ENCODE data around the gene CDK5RAP2. TPM values are rescaled to one million over a fixed set of nuclear protein-coding genes. Genes with fewer than 3 reads are reported as not detected.
A peak's percentile ranks its signal among the peaks of the same experiment; 100 is the strongest.
"Not testable (repeated sequence)": the region's sequence is repeated elsewhere in the genome, so short reads cannot be mapped to it uniquely, and the experiment has no call there.

The CDK5RAP2 gene
- total RNA-seq, 1 experiment from 2014 or later: 50.0 TPM

DNA sequence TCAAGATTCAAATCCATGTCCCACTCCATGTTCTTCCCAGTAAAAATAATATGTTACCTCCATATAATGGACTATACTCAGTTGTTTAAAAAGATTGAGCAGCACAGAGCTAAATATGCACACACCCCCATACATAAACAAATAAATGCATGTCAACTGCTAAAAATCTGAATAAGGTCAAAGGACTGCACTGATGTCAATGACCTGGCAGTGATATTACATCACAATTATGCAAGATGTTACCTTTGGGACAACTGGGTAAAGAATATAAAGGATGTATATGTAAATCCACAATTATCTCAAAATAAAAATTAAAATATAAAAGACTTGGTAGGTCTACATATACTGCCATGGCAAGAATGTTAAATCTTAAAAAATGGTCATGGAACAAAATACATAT is 57.9 kb downstream of the CDK5RAP2 start:
- Mint-ChIP-seq H3K27me3 (ENCODE audit: insufficient read depth, unreplicated experiment) (no peaks in the 10 kb centered on the region), H3K9me3 (ENCODE audit: unreplicated experiment) (no peaks in the 10 kb centered on the region), H3K4me1 (ENCODE audit: insufficient read depth, unreplicated experiment) (no peaks in the 10 kb centered on the region), H3K36me3 (ENCODE audit: insufficient read depth, unreplicated experiment) (peaks cover 77% of the 10 kb centered on the region), H3K4me3 (ENCODE audit: unreplicated experiment) (no peak overlapping the region), H3K27ac (ENCODE audit: low read depth, unreplicated experiment) (no peak overlapping the region)
- TF ChIP-seq, protein P1, sequence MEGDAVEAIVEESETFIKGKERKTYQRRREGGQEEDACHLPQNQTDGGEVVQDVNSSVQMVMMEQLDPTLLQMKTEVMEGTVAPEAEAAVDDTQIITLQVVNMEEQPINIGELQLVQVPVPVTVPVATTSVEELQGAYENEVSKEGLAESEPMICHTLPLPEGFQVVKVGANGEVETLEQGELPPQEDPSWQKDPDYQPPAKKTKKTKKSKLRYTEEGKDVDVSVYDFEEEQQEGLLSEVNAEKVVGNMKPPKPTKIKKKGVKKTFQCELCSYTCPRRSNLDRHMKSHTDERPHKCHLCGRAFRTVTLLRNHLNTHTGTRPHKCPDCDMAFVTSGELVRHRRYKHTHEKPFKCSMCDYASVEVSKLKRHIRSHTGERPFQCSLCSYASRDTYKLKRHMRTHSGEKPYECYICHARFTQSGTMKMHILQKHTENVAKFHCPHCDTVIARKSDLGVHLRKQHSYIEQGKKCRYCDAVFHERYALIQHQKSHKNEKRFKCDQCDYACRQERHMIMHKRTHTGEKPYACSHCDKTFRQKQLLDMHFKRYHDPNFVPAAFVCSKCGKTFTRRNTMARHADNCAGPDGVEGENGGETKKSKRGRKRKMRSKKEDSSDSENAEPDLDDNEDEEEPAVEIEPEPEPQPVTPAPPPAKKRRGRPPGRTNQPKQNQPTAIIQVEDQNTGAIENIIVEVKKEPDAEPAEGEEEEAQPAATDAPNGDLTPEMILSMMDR (IDR thresholded peaks at IDR 0.05; ENCODE audit: unreplicated experiment): no peak
- DNase-seq (ENCODE audit: unreplicated experiment): no peak
- intact Hi-C loops (cut with micrococcal nuclease): no loop called here
- BruUV-seq (replicated peaks): no TSS peak
- ChIA-PET POLR2A (no interaction called here), CTCF (interaction anchor here (1.0 to 3.1 kb wide), 3 partner anchors 9 to 36 kb away, joined by 3 to 29 read pairs (median 5); no protein-coding TSS in a partner anchor)

DNA sequence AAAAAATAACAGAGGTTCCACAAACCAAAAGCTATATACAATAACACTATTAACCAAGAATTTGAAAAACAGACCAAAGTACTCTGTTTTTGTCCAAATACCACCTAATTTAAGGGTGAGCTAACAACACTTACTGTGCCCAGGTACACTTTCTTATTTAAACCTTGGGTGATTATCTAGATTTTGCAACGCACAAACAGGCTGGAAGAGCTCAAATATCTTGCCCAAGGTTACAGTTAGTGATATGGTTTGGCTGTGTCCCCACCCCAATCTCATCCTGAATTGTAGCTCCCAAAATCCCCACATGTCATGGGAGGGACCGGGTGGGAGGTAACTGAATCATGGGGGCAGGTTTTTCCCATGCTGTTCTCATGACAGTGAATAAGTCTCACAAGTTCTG is 58.9 kb downstream of the CDK5RAP2 start:
- BruUV-seq (replicated peaks): no TSS peak

DNA sequence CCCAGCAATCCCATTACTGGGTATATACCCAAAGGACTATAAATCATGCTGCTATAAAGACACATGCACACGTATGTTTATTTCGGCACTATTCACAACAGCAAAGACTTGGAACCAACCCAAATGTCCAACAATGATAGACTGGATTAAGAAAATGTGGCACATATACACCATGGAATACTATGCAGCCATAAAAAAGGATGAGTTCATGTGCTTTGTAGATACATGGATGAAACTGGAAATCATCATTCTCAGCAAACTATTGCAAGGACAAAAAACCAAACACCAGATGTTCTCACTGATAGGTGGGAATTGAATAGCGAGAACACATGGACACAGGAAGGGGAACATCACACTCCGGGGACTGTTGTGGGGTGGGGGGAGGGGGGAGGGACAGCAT is 64.0 kb downstream of the CDK5RAP2 start:
- DNase-seq (ENCODE audit: unreplicated experiment); POLR2A ChIA-PET; intact Hi-C loops (cut with micrococcal nuclease); CTCF ChIA-PET; H3K27ac Mint-ChIP-seq (ENCODE audit: low read depth, unreplicated experiment); H3K27me3 Mint-ChIP-seq (ENCODE audit: insufficient read depth, unreplicated experiment); BruUV-seq (replicated peaks); H3K4me3 Mint-ChIP-seq (ENCODE audit: unreplicated experiment); H3K9me3 Mint-ChIP-seq (ENCODE audit: unreplicated experiment): not testable (repeated sequence)
- peaks cover 17% of the 10 kb centered on the region for H3K4me1 Mint-ChIP-seq (ENCODE audit: insufficient read depth, unreplicated experiment)
- H3K36me3 Mint-ChIP-seq (ENCODE audit: insufficient read depth, unreplicated experiment): peaks cover 70% of the 10 kb centered on the region

More for the DNA sequence above, 58.9 kb downstream of the CDK5RAP2 start:
- ChIA-PET POLR2A (interaction anchor here (2.1 kb wide), 1 partner anchor 11 kb away, joined by 15 read pairs; no protein-coding TSS in a partner anchor), CTCF (interaction anchor here (1.6 to 3.1 kb wide), 3 partner anchors 10 to 44 kb away, joined by 5 to 29 read pairs (median 5); no protein-coding TSS in a partner anchor)
- H3K27me3 Mint-ChIP-seq (ENCODE audit: insufficient read depth, unreplicated experiment): no peaks in the 10 kb centered on the region
- intact Hi-C loops (cut with micrococcal nuclease): no loop called here
- no peak overlapping the region for H3K4me3 Mint-ChIP-seq (ENCODE audit: unreplicated experiment)
- no peak for DNase-seq (ENCODE audit: unreplicated experiment)
- no peaks in the 10 kb centered on the region for H3K9me3 Mint-ChIP-seq (ENCODE audit: unreplicated experiment)
- peaks cover 75% of the 10 kb centered on the region for H3K36me3 Mint-ChIP-seq (ENCODE audit: insufficient read depth, unreplicated experiment)
- H3K27ac Mint-ChIP-seq (ENCODE audit: low read depth, unreplicated experiment): no peak overlapping the region
- TF ChIP-seq, protein P1 (IDR thresholded peaks at IDR 0.05; ENCODE audit: unreplicated experiment): no peak
- no peaks in the 10 kb centered on the region for H3K4me1 Mint-ChIP-seq (ENCODE audit: insufficient read depth, unreplicated experiment)

DNA sequence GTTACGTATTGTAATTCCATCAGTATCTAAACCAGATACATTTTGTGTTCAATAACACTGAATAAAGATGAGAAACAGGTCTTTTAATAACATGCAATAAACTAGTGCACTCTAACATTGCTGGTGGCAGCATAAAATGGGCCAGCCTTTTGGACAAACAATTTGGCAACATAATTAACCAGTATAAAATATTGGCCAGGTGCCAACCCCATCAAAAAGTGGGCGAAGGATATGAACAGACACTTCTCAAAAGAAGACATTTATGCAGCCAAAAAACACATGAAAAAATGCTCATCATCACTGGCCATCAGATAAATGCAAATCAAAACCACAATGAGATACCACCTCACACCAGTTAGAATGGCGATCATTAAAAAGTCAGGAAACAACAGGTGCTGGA is 64.5 kb downstream of the CDK5RAP2 start:
- H3K4me3 Mint-ChIP-seq (ENCODE audit: unreplicated experiment); CTCF ChIA-PET; H3K27me3 Mint-ChIP-seq (ENCODE audit: insufficient read depth, unreplicated experiment); H3K27ac Mint-ChIP-seq (ENCODE audit: low read depth, unreplicated experiment); BruUV-seq (replicated peaks); H3K9me3 Mint-ChIP-seq (ENCODE audit: unreplicated experiment); DNase-seq (ENCODE audit: unreplicated experiment); intact Hi-C loops (cut with micrococcal nuclease): not testable (repeated sequence)
- POLR2A ChIA-PET: interaction anchor here (2.8 kb wide), 1 partner anchor 18 kb away, joined by 9 read pairs; no protein-coding TSS in a partner anchor
- Mint-ChIP-seq H3K4me1 (ENCODE audit: insufficient read depth, unreplicated experiment) (peaks cover 17% of the 10 kb centered on the region), H3K36me3 (ENCODE audit: insufficient read depth, unreplicated experiment) (peaks cover 70% of the 10 kb centered on the region)

DNA sequence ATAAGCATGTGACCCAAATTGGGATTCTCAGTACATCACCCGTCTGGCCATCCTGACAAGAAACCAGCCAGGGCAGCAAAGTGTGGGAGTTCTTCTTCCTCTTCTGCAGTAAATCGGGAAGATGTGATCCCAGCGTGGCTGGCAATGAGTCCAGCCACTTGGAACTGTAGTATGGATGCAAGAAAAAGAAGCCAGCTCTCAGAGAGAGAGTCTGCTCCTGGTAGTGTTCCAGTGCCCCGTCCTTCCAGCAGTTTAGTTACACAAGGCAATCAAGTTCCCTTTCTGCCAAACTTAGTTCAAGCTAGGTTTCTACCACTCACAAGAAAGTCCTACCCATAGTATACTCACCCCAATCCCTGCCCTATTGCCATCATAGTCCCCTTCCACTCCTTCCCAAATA is 65.6 kb downstream of the CDK5RAP2 start:
- peaks cover 60% of the 10 kb centered on the region for H3K36me3 Mint-ChIP-seq (ENCODE audit: insufficient read depth, unreplicated experiment)
- H3K27ac Mint-ChIP-seq (ENCODE audit: low read depth, unreplicated experiment): peak overlapping the region; percentile 49
- H3K4me1 Mint-ChIP-seq (ENCODE audit: insufficient read depth, unreplicated experiment): peaks cover 17% of the 10 kb centered on the region
- H3K27me3 Mint-ChIP-seq (ENCODE audit: insufficient read depth, unreplicated experiment): no peaks in the 10 kb centered on the region
- no TSS peak for BruUV-seq (replicated peaks)
- TF ChIP-seq, protein P1 (IDR thresholded peaks at IDR 0.05; ENCODE audit: unreplicated experiment): no peak
- no peak for DNase-seq (ENCODE audit: unreplicated experiment)
- CTCF ChIA-PET: interaction anchor here (3.3 kb wide), 1 partner anchor 17 kb away, joined by 24 read pairs; no protein-coding TSS in a partner anchor
- POLR2A ChIA-PET: interaction anchor here (2.8 kb wide), 1 partner anchor 19 kb away, joined by 9 read pairs; no protein-coding TSS in a partner anchor
- peaks cover 7% of the 10 kb centered on the region for H3K9me3 Mint-ChIP-seq (ENCODE audit: unreplicated experiment)
- intact Hi-C loops (cut with micrococcal nuclease): no loop called here
- no peak overlapping the region for H3K4me3 Mint-ChIP-seq (ENCODE audit: unreplicated experiment)
